Sigmoid colon (tissue), 3 donors: ENCODE measurements around the gene WDTC1.

Source experiments
- CTCF ChIP-seq, 4 experiments: fragments of 450-650 bp in 3 of 4; fragments of 200-600 bp in 1 of 4; IDR thresholded peaks; one replicate each; pipeline ENCODE4 v1.5.1; 2016 to 2019; ENCODE audit warnings: antibody characterized with exemption in 4 of 4, mild to moderate bottlenecking in 3 of 4, moderate library complexity in 2 of 4
- POLR2A ChIP-seq, 2 donors: fragments of 450-650 bp; IDR thresholded peaks; one replicate each; pipeline ENCODE4 v1.6.1; 2016; ENCODE audit warnings: antibody characterized with exemption in 2 of 2, mild to moderate bottlenecking in 2 of 2, moderate library complexity in 2 of 2

DNA sequence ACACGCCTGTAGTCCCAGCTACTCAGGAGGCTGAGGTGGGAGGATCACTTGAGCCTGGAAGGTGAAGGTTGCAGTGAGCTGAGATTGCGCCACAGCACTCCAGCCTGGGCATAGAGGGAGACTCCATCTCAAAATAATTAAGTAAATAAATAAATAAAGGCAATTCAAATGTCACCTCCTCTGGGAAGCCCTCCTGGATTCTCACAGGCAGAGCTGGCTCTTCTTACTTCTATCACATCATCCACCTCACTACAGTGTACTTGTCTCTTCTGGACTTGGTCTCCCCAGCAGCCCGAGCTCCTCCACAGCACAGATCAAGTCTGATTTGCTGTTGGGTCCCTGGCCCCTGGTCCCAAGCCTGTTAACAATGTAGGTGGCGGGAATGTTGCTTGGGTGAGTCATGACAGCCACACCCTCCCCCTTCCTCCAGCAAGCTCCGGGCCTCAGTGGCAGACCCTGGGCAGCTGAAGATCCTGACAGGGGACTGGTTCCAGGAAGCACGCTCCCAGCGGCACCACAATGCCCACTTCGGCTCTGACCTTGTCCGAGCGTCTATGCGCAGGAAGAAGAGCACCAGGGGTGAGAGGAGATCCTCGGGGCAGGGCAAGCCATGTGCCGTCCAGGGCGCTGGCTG, 112.7 kb downstream of the WDTC1 start:
- TF ChIP-seq CTCF (IDR thresholded peaks at IDR 0.05) (no peak), POLR2A (IDR thresholded peaks at IDR 0.05) (no peak)
